ENCODE measurements around the gene IVNS1ABP. TPM values are rescaled to one million over a fixed set of nuclear protein-coding genes. Genes with fewer than 3 reads are reported as not detected.
A peak's percentile ranks its signal among the peaks of the same experiment; 100 is the strongest.

The IVNS1ABP gene
- total and polyA plus RNA-seq, 9 of the 15 experiments (the other 6 are each of a cell fraction or from before 2014, with no cell fraction given): 30.6 to 126 (median 77.7) TPM

- TF ChIP-seq MGA (IDR thresholded peaks at IDR 0.05) (no peak), ZNF263 (CRISPR knock-in tag; IDR thresholded peaks at IDR 0.05; ENCODE audit: borderline replicate concordance) (no peak), ZNF384 (IDR thresholded peaks at IDR 0.05; ENCODE audit: low read depth, low read length) (no peak), ZNF24 (IDR thresholded peaks at IDR 0.05) (no peak), PRMT5 (CRISPR knock-in tag; IDR thresholded peaks at IDR 0.05) (no peak), TEAD1 (CRISPR knock-in tag; IDR thresholded peaks at IDR 0.05) (0 out of 4 replicates have a peak, but pooled peaks of 1 of the 2 experiments have one; percentile 28), SMAD3 (CRISPR knock-in tag; conservative IDR thresholded peaks at IDR 0.05) (no peak), TAF15 (IDR thresholded peaks at IDR 0.05; ENCODE audit: low read depth, low read length) (no peak), RFX5 (IDR thresholded peaks at IDR 0.05; ENCODE audit: low read depth, low read length) (0 out of 2 replicates have a peak, but pooled peaks have one; percentile 15), ZNF354B (CRISPR knock-in tag; IDR thresholded peaks at IDR 0.05) (no peak), ZNF121 (CRISPR knock-in tag; conservative IDR thresholded peaks at IDR 0.05) (no peak), SRSF7 (optimal IDR thresholded peaks at IDR 0.05; ENCODE audit: low read depth, low read length) (no peak), NR2F6 (CRISPR knock-in tag; IDR thresholded peaks at IDR 0.05) (no peak)
- TF ChIP-seq, protein P1, sequence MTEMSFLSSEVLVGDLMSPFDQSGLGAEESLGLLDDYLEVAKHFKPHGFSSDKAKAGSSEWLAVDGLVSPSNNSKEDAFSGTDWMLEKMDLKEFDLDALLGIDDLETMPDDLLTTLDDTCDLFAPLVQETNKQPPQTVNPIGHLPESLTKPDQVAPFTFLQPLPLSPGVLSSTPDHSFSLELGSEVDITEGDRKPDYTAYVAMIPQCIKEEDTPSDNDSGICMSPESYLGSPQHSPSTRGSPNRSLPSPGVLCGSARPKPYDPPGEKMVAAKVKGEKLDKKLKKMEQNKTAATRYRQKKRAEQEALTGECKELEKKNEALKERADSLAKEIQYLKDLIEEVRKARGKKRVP (CRISPR knock-in tag; IDR thresholded peaks at IDR 0.05): peak; percentile 38; the same call in 1 of the 2 replicates
Observed at GRCh38 chr1:185316163-185317033, 645 bp downstream of the IVNS1ABP start (continued).
